Fibroblast of lung (primary cell): ENCODE data around the gene SEC24C.

ENCODE experiments used
- CTCF ChIP-seq, 2 donors: IDR thresholded peaks in 1 of 2; conservative IDR thresholded peaks in 1 of 2; 1 replicate in 1 of 2; 2 replicates in 1 of 2; pipeline ENCODE4 v1.5.1; 2011 to 2012; ENCODE audit warnings: low read length in 2 of 2, control low read depth in 1 of 2, inconsistent platforms in 1 of 2, low read depth in 1 of 2, mild to moderate bottlenecking in 1 of 2
- EZH2 ChIP-seq: IDR thresholded peaks from 2 replicates; pipeline ENCODE4 v1.5.1; 2012; ENCODE audit warnings: low read length, control low read depth, mild to moderate bottlenecking; ENCODE audit errors: missing control alignments

GRCh38 chr10:73732426-73732825 lies 11.7 kb upstream of the SEC24C start:
- no peak for TF ChIP-seq CTCF (conservative IDR thresholded peaks at IDR 0.05 in 1 of 2, IDR thresholded peaks at IDR 0.05 in 1 of 2; ENCODE audit: low read depth in 1 of 2, low read length in 2 of 2)
- no peak for TF ChIP-seq EZH2
